NCI-H2107 treated with DMSO at 0.1 percent for 48 hours (cell line): Measurements from ENCODE around the gene ATP9B.

Experiments
- DNase-seq: peaks from one replicate; lab custom pipeline; 2025; ENCODE audit not compliant: unreplicated experiment; lab: John Stamatoyannopoulos, UW

Gene ATP9B

GRCh38 chr18:79393181-79393634, 324.0 kb downstream of the ATP9B start:
- no peak for DNase-seq

- peak; percentile 16 for DNase-seq
Observed at GRCh38 chr18:79393635-79394533, 324.7 kb downstream of the ATP9B start.

- no peak for DNase-seq
Observed at GRCh38 chr18:79394534-79395307, 325.5 kb downstream of the ATP9B start.

GRCh38 chr18:79395308-79395640, 326.1 kb downstream of the ATP9B start:
- DNase-seq = no peak

- no peak for DNase-seq
Observed at GRCh38 chr18:79395761-79396404, 326.7 kb downstream of the ATP9B start, which contains the start of gene NFATC1. Gene NFATC1 (plus strand): TSS chr18:79395930. CDS start chr18:79396225, 295 bp downstream.

- no peak for DNase-seq
Observed at GRCh38 chr18:79396431-79397246, 327.4 kb downstream of the ATP9B start.

- DNase-seq = no peak
Observed at GRCh38 chr18:79397247-79397829, 328.1 kb downstream of the ATP9B start.

- DNase-seq = no peak
Observed at GRCh38 chr18:79397830-79398761, 328.9 kb downstream of the ATP9B start.

GRCh38 chr18:79399275-79400081, 330.3 kb downstream of the ATP9B start:
- no peak for DNase-seq

GRCh38 chr18:79400091-79400590, 330.9 kb downstream of the ATP9B start:
- DNase-seq = no peak

GRCh38 chr18:79400591-79401381, 331.6 kb downstream of the ATP9B start:
- no peak for DNase-seq

GRCh38 chr18:79401494-79402208, 332.5 kb downstream of the ATP9B start:
- no peak for DNase-seq

GRCh38 chr18:79402209-79402576, 333.0 kb downstream of the ATP9B start:
- no peak for DNase-seq

- no peak for DNase-seq
Observed at GRCh38 chr18:79402977-79403722, 334.0 kb downstream of the ATP9B start.

GRCh38 chr18:79403723-79404566, 334.8 kb downstream of the ATP9B start:
- DNase-seq = no peak
